GM12878 (cell line): ENCODE measurements around the gene PSAPL1. TPM values are rescaled to one million over a fixed set of nuclear protein-coding genes. Genes with fewer than 3 reads are reported as not detected.

Source experiments
- ATAC-seq: fragments of 200-7000 bp; cut with Tn5 transposase; 3 replicates; pipeline ENCODE4 v1.9.1; 2020; ENCODE audit warnings: mild to moderate bottlenecking, moderate library complexity
- BruUV-seq: library from RNA; stranded (reverse); fragments of 400-500 nt; replicated peaks from 2 replicates; lab custom pipeline; 2021; lab: Mats Ljungman, UMichigan
- CTCF ChIA-PET: fragments of 300-600 bp; sonication (Branson Sonifier 250); formaldehyde crosslinking; extraction: SDS; loops from one replicate; lab custom pipeline; 2021; ENCODE audit warnings: inconsistent platforms; lab: Yijun Ruan, JAX
- POLR2A ChIA-PET: fragments of 350-600 bp; formaldehyde crosslinking; extraction: SDS; loops from one replicate; lab custom pipeline; 2021; ENCODE audit warnings: inconsistent platforms; lab: Charles Lee
- RAD21 ChIA-PET: fragments of 300-600 bp; sonication (Branson Sonifier 250); formaldehyde crosslinking; loops from one replicate; lab custom pipeline; 2023; ENCODE audit warnings: antibody characterized with exemption; ENCODE audit not compliant: unreplicated experiment; lab: Charles Lee
- SMC1A ChIA-PET: fragments of 300-600 bp; sonication (Branson Sonifier 250); formaldehyde crosslinking; loops from one replicate; lab custom pipeline; 2023; ENCODE audit not compliant: unreplicated experiment, uncharacterized antibody; lab: Charles Lee
- DNase-seq: peaks from one replicate; pipeline ENCODE4 v3.0.0-alpha.2; 2011; ENCODE audit warnings: low read depth, low spot score
- FAIRE-seq: peaks from 3 replicates; lab custom pipeline; 2011; peaks lifted over from hg19 to GRCh38; lab: Jason Lieb, UNC
- H2AFZ ChIP-seq: 2 replicates; pipeline ENCODE4 v1.6.0; 2011; ENCODE audit warnings: low read depth, low read length, control low read depth; ENCODE audit not compliant: control insufficient read depth
- H3K27ac ChIP-seq: 2 replicates; pipeline ENCODE4 v1.5.1; 2011; ENCODE audit warnings: control low read depth; ENCODE audit not compliant: control insufficient read depth, insufficient read depth
- H3K27me3 ChIP-seq, 2 experiments: replicated peaks in 1 of 2; 2 replicates each; pipeline versions ENCODE4 v1.6.0 to v1.6.1; 2011; ENCODE audit warnings: low read length in 1 of 2; ENCODE audit not compliant: control insufficient read depth in 2 of 2, insufficient read depth in 2 of 2
- H3K36me3 ChIP-seq, 2 experiments: 2 replicates each; pipeline ENCODE4 v1.5.1; 2011; ENCODE audit warnings: low read length in 1 of 2; ENCODE audit not compliant: control insufficient read depth in 2 of 2, insufficient read depth in 2 of 2
- H3K4me1 ChIP-seq: 2 replicates; pipeline ENCODE4 v1.6.1; 2011; ENCODE audit warnings: mild to moderate bottlenecking, low read length, moderate library complexity, mixed read lengths; ENCODE audit not compliant: control insufficient read depth, insufficient read depth
- H3K4me2 ChIP-seq: 2 replicates; pipeline ENCODE4 v1.6.0; 2011; ENCODE audit warnings: control low read depth; ENCODE audit not compliant: control insufficient read depth, insufficient read depth
- H3K4me3 ChIP-seq: fragments of 200-600 bp; sonication (generic); 2 replicates; pipeline ENCODE4 v1.5.1; 2016
- H3K79me2 ChIP-seq: 2 replicates; pipeline ENCODE4 v1.6.0; 2011; ENCODE audit warnings: low read length; ENCODE audit not compliant: control insufficient read depth, insufficient read depth
- H3K9ac ChIP-seq: 2 replicates; pipeline ENCODE4 v1.8.0; 2011; ENCODE audit warnings: low read length, control low read depth, mixed read lengths; ENCODE audit not compliant: control insufficient read depth, insufficient read depth
- H3K9me3 ChIP-seq: replicated peaks from 3 replicates; pipeline ENCODE4 v1.5.1; 2011; ENCODE audit warnings: mild to moderate bottlenecking, low read length; ENCODE audit not compliant: control insufficient read depth, insufficient read depth
- H4K20me1 ChIP-seq: 2 replicates; pipeline ENCODE4 v1.6.0; 2011; ENCODE audit not compliant: control insufficient read depth, insufficient read depth
- PAX8 ChIP-seq: fragments of 450-650 bp; IDR thresholded peaks from 2 replicates; pipeline ENCODE4 v1.6.1; 2017; ENCODE audit warnings: mild to moderate bottlenecking, moderate library complexity
- YBX1 ChIP-seq: fragments of 450-650 bp; IDR thresholded peaks from 2 replicates; pipeline ENCODE4 v1.6.1; 2016; ENCODE audit warnings: antibody characterized with exemption
- ZNF217 ChIP-seq: fragments of 450-650 bp; IDR thresholded peaks from 2 replicates; pipeline ENCODE4 v1.6.1; 2017; ENCODE audit warnings: antibody characterized with exemption, mild to moderate bottlenecking
- ZNF24 ChIP-seq: fragments of 450-650 bp; IDR thresholded peaks from 2 replicates; pipeline ENCODE4 v1.6.1; 2017; ENCODE audit warnings: antibody characterized with exemption, mild to moderate bottlenecking
- ZNF384 ChIP-seq: IDR thresholded peaks from 2 replicates; pipeline ENCODE4 v1.6.1; 2012; ENCODE audit warnings: low read depth, mild to moderate bottlenecking, low read length, improper control_type of control experiment, borderline replicate concordance
- WGBS: methylation state at CpG from one replicate; pipeline ENCODE4 v1.1.6; 2016; ENCODE audit warnings: low lambda C conversion rate; ENCODE audit not compliant: insufficient replicate concordance, insufficient coverage; ENCODE audit errors: missing lambda C conversion rate; 5-methylcytosine and 5-hydroxymethylcytosine counted together
- in situ Hi-C: fragments of 300-500 bp; cut with MboI; formaldehyde crosslinking; loops from 9 replicates; pipeline ENCODE4 v1.14.3; 2018; ENCODE audit warnings: mixed read lengths
- intact Hi-C: fragments of 100-400 bp; cut with micrococcal nuclease; formaldehyde crosslinking; loops from one replicate; pipeline ENCODE4 v1.14.2; 2022; ENCODE audit not compliant: unreplicated experiment
- polyA plus RNA-seq, 11 experiments: library from polyadenylated mRNA; depleted of rRNA in 4 of 11; unstranded in 6 of 11; stranded (reverse) in 5 of 11; fragments of >200 nt; fragmentation: Nextera tagmentation in 4 of 11; fragmentation: Illumina TruSeq in 1 of 11; extraction: Ambion mirVana in 4 of 11; extraction: Trizol in 1 of 11; gene quantifications; 1 replicate in 1 of 11; 2 replicates in 10 of 11; pipeline versions ENCODE4 v1.2.1 to v1.2.3, GENCODE V29; 2011 to 2016; ENCODE audit warnings: inconsistent platforms in 2 of 11, missing spikeins in 2 of 11, low read depth in 1 of 11
- total RNA-seq, 4 experiments: library from RNA; depleted of rRNA in 3 of 4; stranded (reverse); fragments of >200 nt in 3 of 4; fragmentation: Illumina TruSeq in 1 of 4; extraction: Trizol in 1 of 4; gene quantifications; 2 replicates each; pipeline versions ENCODE4 v1.2.1 to v1.2.3, GENCODE V29; 2013 to 2021
- TF ChIP-seq, protein P1 (sequence below): IDR thresholded peaks from 2 replicates; pipeline ENCODE4 v1.6.1; 2011; ENCODE audit warnings: low read depth, mild to moderate bottlenecking, low read length, moderate library complexity, borderline replicate concordance; ENCODE audit errors: extremely low read depth
- TF ChIP-seq, protein P2 (sequence below): fragments of 450-650 bp; conservative IDR thresholded peaks from 2 replicates; pipeline ENCODE4 v1.6.1; 2017; ENCODE audit warnings: mild to moderate bottlenecking, moderate library complexity
- TF ChIP-seq, protein P3 (sequence below): IDR thresholded peaks from 2 replicates; pipeline ENCODE4 v1.6.1; 2012; ENCODE audit warnings: low read length, inconsistent platforms
- TF ChIP-seq, protein P4 (sequence below): IDR thresholded peaks from 2 replicates; pipeline ENCODE4 v1.6.1; 2011; ENCODE audit warnings: borderline replicate concordance, low read depth, mild to moderate bottlenecking, moderate library complexity, mixed read lengths, low read length; ENCODE audit not compliant: insufficient read depth; ENCODE audit errors: extremely low read length

PSAPL1 gene
- total and polyA plus RNA-seq, 10 of the 15 experiments (the other 5 are each of a cell fraction or from before 2014, with no cell fraction given): not detected

- no peak for DNase-seq
- no peak for ATAC-seq
Observed at GRCh38 chr4:7430368-7430964, 4.3 kb downstream of the PSAPL1 start.

More at GRCh38 chr4:7430368-7430964, 4.3 kb downstream of the PSAPL1 start:
- H4K20me1 ChIP-seq: no peaks in the 10 kb centered on the region
- H3K9ac ChIP-seq: no peak overlapping the region
- CTCF ChIA-PET: no interaction called here
- H3K9me3 ChIP-seq: no peaks in the 10 kb centered on the region
- H3K36me3 ChIP-seq: no peaks in the 10 kb centered on the region
- TF ChIP-seq, protein P1, sequence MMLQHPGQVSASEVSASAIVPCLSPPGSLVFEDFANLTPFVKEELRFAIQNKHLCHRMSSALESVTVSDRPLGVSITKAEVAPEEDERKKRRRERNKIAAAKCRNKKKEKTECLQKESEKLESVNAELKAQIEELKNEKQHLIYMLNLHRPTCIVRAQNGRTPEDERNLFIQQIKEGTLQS: no peak
- TF ChIP-seq ZNF384 (no peak), PAX8 (no peak), ZNF24 (no peak), ZNF217 (no peak), YBX1 (no peak)
- TF ChIP-seq, protein P2, sequence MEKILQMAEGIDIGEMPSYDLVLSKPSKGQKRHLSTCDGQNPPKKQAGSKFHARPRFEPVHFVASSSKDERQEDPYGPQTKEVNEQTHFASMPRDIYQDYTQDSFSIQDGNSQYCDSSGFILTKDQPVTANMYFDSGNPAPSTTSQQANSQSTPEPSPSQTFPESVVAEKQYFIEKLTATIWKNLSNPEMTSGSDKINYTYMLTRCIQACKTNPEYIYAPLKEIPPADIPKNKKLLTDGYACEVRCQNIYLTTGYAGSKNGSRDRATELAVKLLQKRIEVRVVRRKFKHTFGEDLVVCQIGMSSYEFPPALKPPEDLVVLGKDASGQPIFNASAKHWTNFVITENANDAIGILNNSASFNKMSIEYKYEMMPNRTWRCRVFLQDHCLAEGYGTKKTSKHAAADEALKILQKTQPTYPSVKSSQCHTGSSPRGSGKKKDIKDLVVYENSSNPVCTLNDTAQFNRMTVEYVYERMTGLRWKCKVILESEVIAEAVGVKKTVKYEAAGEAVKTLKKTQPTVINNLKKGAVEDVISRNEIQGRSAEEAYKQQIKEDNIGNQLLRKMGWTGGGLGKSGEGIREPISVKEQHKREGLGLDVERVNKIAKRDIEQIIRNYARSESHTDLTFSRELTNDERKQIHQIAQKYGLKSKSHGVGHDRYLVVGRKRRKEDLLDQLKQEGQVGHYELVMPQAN: no peak
- TF ChIP-seq, protein P3, sequence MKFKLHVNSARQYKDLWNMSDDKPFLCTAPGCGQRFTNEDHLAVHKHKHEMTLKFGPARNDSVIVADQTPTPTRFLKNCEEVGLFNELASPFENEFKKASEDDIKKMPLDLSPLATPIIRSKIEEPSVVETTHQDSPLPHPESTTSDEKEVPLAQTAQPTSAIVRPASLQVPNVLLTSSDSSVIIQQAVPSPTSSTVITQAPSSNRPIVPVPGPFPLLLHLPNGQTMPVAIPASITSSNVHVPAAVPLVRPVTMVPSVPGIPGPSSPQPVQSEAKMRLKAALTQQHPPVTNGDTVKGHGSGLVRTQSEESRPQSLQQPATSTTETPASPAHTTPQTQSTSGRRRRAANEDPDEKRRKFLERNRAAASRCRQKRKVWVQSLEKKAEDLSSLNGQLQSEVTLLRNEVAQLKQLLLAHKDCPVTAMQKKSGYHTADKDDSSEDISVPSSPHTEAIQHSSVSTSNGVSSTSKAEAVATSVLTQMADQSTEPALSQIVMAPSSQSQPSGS: no peak
- TF ChIP-seq, protein P4, sequence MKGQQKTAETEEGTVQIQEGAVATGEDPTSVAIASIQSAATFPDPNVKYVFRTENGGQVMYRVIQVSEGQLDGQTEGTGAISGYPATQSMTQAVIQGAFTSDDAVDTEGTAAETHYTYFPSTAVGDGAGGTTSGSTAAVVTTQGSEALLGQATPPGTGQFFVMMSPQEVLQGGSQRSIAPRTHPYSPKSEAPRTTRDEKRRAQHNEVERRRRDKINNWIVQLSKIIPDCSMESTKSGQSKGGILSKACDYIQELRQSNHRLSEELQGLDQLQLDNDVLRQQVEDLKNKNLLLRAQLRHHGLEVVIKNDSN: no peak
- TF ChIP-seq, all 136 proteins: peak for 0
- ChIA-PET RAD21 (no interaction called here), POLR2A (no interaction called here), SMC1A (no interaction called here)
- Histone ChIP-seq H3K27me3 (no peaks in the 10 kb centered on the region), H3K27ac (no peak overlapping the region), H3K4me3 (no peak overlapping the region), H3K79me2 (no peaks in the 10 kb centered on the region), H3K4me2 (no peak overlapping the region), H2AFZ (no peak overlapping the region), H3K4me1 (no peaks in the 10 kb centered on the region)
- intact Hi-C loops (no loop called here), in situ Hi-C loops (no loop called here)
- no peak for FAIRE-seq
- 32% methylated on average over 16 of the region's 16 CpGs for WGBS
- BruUV-seq: no TSS peak
